ENCODE measurements around the gene CDC37. TPM values are rescaled to one million over a fixed set of nuclear protein-coding genes. Genes with fewer than 3 reads are reported as not detected.

Gene CDC37
- total and polyA plus RNA-seq, 2 of the 4 experiments (the other 2 are of a cell fraction) = 209 to 650 TPM

DNA sequence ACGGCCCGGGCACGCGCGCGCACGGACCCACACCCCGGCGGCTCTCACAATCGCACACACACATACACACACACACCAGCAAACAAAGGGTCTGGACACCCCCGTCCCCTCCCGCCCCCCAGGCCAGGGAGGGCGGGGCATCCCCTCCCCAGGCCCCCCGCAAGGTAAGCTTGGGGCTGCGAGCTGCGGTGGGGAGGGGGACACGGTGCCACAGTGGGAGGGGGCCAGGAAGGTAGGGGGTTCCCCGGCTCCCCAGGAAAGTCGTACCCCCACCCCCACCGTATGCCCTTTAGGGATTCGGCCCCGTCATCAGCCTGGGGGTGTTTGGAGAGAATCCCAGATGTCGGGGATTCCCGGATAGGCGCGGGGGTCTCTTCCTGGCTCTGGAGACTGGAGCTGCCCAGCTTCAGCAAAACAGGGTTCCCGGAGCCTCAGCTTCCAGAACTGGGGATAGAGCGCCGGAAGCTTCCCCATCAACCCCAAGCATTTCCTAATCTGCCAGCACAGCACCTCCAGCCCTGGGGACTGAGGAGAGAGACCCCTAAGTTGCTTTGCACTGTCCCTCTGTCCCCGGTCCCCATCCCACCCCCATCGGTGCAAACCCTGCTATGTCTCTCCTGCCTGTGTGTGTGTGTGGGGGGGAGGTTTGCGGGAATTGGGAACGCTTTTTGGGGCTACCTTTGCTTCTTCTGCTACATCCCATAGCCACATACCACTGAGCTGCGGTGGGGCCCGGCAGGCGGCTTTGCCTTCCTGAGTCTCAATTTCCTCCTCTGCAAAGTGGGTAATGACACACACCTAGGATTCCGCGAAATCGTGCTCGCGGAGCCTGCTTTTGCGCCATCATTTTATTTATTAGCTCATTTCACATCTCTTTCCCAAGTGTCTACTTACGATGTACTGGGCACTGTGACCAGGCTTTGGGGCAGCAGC, 1.8 kb upstream of the CDC37 start:
- WGBS, 2 experiments (ENCODE audit: extremely low coverage in 2 of 2, insufficient read length in 1 of 2) = no CpG with 5 or more reads among the region's 43 CpGs
- Histone ChIP-seq H3K9me1 (ENCODE audit: insufficient read depth, low read length) (no peaks in the 10 kb centered on the region), H2AFZ (replicated peaks; ENCODE audit: low read length, poor library complexity) (peak overlapping the region; percentile 100), H4K5ac (ENCODE audit: low read depth, low read length) (no peak overlapping the region), H4K20me1 (ENCODE audit: insufficient read depth, low read length) (peaks cover 30% of the 10 kb centered on the region), H3K18ac (ENCODE audit: low read depth, low read length) (no peak overlapping the region), H3K4me1 (ENCODE audit: control insufficient read depth, insufficient read depth, low read length) (peaks cover 4% of the 10 kb centered on the region), H3K79me1 (ENCODE audit: low read depth in 1 of 2, low read length in 2 of 2) (peaks cover 4 to 30% of the 10 kb centered on the region in 2 experiments; a peak in 3 of 4 replicates), H3K14ac (replicated peaks; ENCODE audit: low read depth, low read length) (peak overlapping the region; percentile 23; the same call in 1 of the 2 replicates), H3K9ac (ENCODE audit: low read depth, low read length) (peak overlapping the region; percentile 11), H4K8ac (ENCODE audit: low read depth in 2 of 2, low read length in 2 of 2) (peak overlapping the region; percentile 37 to 71; a peak in 1 of 4 replicates), H4K91ac (ENCODE audit: insufficient read depth, low read depth, low read length) (no peak overlapping the region), H2BK20ac (ENCODE audit: low read depth, low read length) (no peak overlapping the region), H2BK5ac (ENCODE audit: low read depth, low read length, poor library complexity, severe bottlenecking) (no peak overlapping the region), H3K27ac (ENCODE audit: insufficient read depth, low read length) (no peak overlapping the region), H2AK5ac (ENCODE audit: low read depth, low read length) (no peak overlapping the region), H3K4ac (ENCODE audit: low read depth, low read length) (no peak overlapping the region), H2BK15ac (ENCODE audit: low read depth, low read length) (no peak overlapping the region; the same call in 2 of the 3 replicates), H2AK9ac (replicated peaks; ENCODE audit: low read depth, low read length, poor library complexity) (peak overlapping the region; percentile 95), H3K23ac (ENCODE audit: low read depth, low read length) (peak overlapping the region; percentile 48; the same call in 1 of the 2 replicates), H3K9me3 (ENCODE audit: control insufficient read depth, insufficient read depth, low read length) (no peaks in the 10 kb centered on the region), H3K4me3 (ENCODE audit: insufficient read depth, low read depth, low read length) (peak overlapping the region; percentile 98), H3K4me2 (ENCODE audit: low read depth, low read length) (peak overlapping the region; percentile 95), H2BK120ac (ENCODE audit: low read depth, low read length) (no peak overlapping the region), H3K56ac (ENCODE audit: extremely low read depth, insufficient read depth, low read length) (no peak overlapping the region), H3K36me3 (ENCODE audit: control insufficient read depth, insufficient read depth, low read length) (peaks cover 2% of the 10 kb centered on the region; the same call in 1 of the 2 replicates), H3K27me3 (ENCODE audit: control insufficient read depth, insufficient read depth, low read length) (no peaks in the 10 kb centered on the region)
- POLR2A ChIA-PET (ENCODE audit: unreplicated experiment) = no interaction called here
- TF ChIP-seq SMC3 (IDR thresholded peaks at IDR 0.05; ENCODE audit: low read depth, low read length) (no peak), POLR2A (IDR thresholded peaks at IDR 0.05; ENCODE audit: low read depth, low read length) (no peak), NFE2L2 (IDR thresholded peaks at IDR 0.05; ENCODE audit: low read depth, low read length) (no peak), RFX5 (IDR thresholded peaks at IDR 0.05; ENCODE audit: low read depth, low read length) (no peak), RCOR1 (IDR thresholded peaks at IDR 0.05; ENCODE audit: insufficient replicate concordance, low read length) (no peak), BHLHE40 (IDR thresholded peaks at IDR 0.05; ENCODE audit: low read depth, low read length) (0 out of 2 replicates have a peak, but pooled peaks have one; percentile 33)
- TF ChIP-seq, protein P1, sequence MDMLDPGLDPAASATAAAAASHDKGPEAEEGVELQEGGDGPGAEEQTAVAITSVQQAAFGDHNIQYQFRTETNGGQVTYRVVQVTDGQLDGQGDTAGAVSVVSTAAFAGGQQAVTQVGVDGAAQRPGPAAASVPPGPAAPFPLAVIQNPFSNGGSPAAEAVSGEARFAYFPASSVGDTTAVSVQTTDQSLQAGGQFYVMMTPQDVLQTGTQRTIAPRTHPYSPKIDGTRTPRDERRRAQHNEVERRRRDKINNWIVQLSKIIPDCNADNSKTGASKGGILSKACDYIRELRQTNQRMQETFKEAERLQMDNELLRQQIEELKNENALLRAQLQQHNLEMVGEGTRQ (IDR thresholded peaks at IDR 0.05; ENCODE audit: low read depth, low read length) = no peak
- BruUV-seq (replicated peaks) = no TSS peak
- in situ Hi-C loops (cut with MboI; ENCODE audit: low sequenced_read_pairs) = no loop called here
- ATAC-seq (ENCODE audit: low read depth) (no peak), DNase-seq (no peak)
- dilution Hi-C loops (cut with HindIII; ENCODE audit: low sequenced_read_pairs, unreplicated experiment) = no loop called here
- intact Hi-C loops (cut with micrococcal nuclease) = loop anchor here (1.0 to 10.0 kb wide), 2 partner anchors 19 to 290 kb away; no protein-coding TSS in a partner anchor
- CTCF ChIA-PET = interaction anchor here (0.6 to 5.9 kb wide), 4 partner anchors 12 to 176 kb away, joined by 3 to 37 read pairs (median 4); no protein-coding TSS in a partner anchor

All from IMR-90 (cell line).